ENCODE data around the gene CD40.

DNA sequence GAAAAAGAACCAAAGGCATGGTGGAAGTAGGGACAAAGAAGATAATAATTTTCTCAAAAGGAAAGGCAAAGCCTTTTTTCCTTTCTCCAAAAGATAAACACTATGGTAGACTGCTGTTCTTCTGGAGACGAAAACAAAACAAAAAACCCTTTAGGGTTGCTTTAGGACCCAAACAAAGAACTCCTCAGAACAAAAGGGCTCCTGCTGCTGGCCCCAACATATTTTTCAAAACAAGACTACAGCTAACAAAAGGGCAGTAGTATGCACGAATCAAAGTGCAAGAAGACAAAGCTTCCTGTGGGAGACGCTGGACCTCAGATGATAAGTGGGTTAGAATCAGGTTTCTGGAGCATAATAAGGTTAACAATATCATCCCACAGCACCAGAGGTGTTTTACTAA, 44.1 kb upstream of the CD40 start:
- TF ChIP-seq CTCF (IDR thresholded peaks at IDR 0.05) (no peak), POLR2A (IDR thresholded peaks at IDR 0.05) (no peak)
